ENCODE data around the gene TMX4.

The TMX4 gene

GRCh38 chr20:7939663-7940062, 79.9 kb downstream of the TMX4 start:
- TF ChIP-seq CTCF (IDR thresholded peaks at IDR 0.05; ENCODE audit: low read depth, low read length, poor library complexity, severe bottlenecking), result no peak
- no peak for TF ChIP-seq EZH2phosphoT487 (IDR thresholded peaks at IDR 0.05; ENCODE audit: borderline replicate concordance, low read length)
- no peaks in the 10 kb centered on the region for H3F3A ChIP-seq (ENCODE audit: control insufficient read depth, insufficient read depth)
- H3K79me2 ChIP-seq (ENCODE audit: control insufficient read depth, low read length), result no peaks in the 10 kb centered on the region
- peaks cover 5% of the 10 kb centered on the region; the same call in 1 of the 2 replicates for H3K27me3 ChIP-seq (ENCODE audit: control insufficient read depth, low read length)
- H4K20me1 ChIP-seq (ENCODE audit: control insufficient read depth, insufficient read depth, low read depth, low read length), result no peaks in the 10 kb centered on the region
- no peaks in the 10 kb centered on the region for H3K36me3 ChIP-seq (ENCODE audit: control insufficient read depth, low read length)
- H3K27ac ChIP-seq (ENCODE audit: low read depth, low read length), result no peak overlapping the region
- H3K4me1 ChIP-seq (ENCODE audit: control insufficient read depth, low read length), result peaks cover 18% of the 10 kb centered on the region
- H3K9me3 ChIP-seq (ENCODE audit: control insufficient read depth, insufficient read depth, low read length), result no peaks in the 10 kb centered on the region
- H3K9me2 ChIP-seq (replicated peaks; ENCODE audit: control insufficient read depth, low read length), result no peaks in the 10 kb centered on the region
- no peak overlapping the region for H3K4me2 ChIP-seq (ENCODE audit: low read length)
- H3K4me3 ChIP-seq (ENCODE audit: low read length), result no peak overlapping the region

DNA sequence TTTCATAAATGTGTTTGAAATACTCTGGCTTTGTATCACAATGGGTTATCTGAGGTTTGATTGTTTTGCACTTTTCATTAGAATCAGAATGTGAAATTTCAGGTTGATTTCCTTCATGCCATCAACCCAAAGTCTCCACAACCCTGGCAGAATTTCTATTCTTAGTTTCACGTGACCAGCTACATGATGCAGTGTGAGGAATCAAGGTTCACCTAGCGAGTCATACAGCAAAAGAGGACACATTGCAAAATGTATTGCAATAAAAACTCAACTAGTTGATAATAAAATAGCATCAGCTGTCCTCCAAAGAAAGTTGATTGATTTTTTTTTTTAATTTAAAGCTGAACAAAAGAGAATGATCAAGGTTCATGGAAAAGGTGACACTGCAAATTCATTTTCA, 81.5 kb downstream of the TMX4 start:
- peaks cover 7% of the 10 kb centered on the region; the same call in 1 of the 2 replicates for H3K27me3 ChIP-seq (ENCODE audit: control insufficient read depth, low read length)
- H3K4me3 ChIP-seq (ENCODE audit: low read length), result no peak overlapping the region
- peaks cover 18% of the 10 kb centered on the region for H3K4me1 ChIP-seq (ENCODE audit: control insufficient read depth, low read length)
- TF ChIP-seq CTCF (IDR thresholded peaks at IDR 0.05; ENCODE audit: low read depth, low read length, poor library complexity, severe bottlenecking) (no peak), EZH2phosphoT487 (IDR thresholded peaks at IDR 0.05; ENCODE audit: borderline replicate concordance, low read length) (no peak)
- no peak overlapping the region for H3K4me2 ChIP-seq (ENCODE audit: low read length)
- H3K27ac ChIP-seq (ENCODE audit: low read depth, low read length), result no peak overlapping the region
- no peaks in the 10 kb centered on the region for H4K20me1 ChIP-seq (ENCODE audit: control insufficient read depth, insufficient read depth, low read depth, low read length)
- no peaks in the 10 kb centered on the region for H3K9me3 ChIP-seq (ENCODE audit: control insufficient read depth, insufficient read depth, low read length)
- H3K79me2 ChIP-seq (ENCODE audit: control insufficient read depth, low read length), result no peaks in the 10 kb centered on the region
- no peaks in the 10 kb centered on the region for H3K36me3 ChIP-seq (ENCODE audit: control insufficient read depth, low read length)
- no peaks in the 10 kb centered on the region for H3K9me2 ChIP-seq (replicated peaks; ENCODE audit: control insufficient read depth, low read length)
- no peaks in the 10 kb centered on the region for H3F3A ChIP-seq (ENCODE audit: control insufficient read depth, insufficient read depth)

DNA sequence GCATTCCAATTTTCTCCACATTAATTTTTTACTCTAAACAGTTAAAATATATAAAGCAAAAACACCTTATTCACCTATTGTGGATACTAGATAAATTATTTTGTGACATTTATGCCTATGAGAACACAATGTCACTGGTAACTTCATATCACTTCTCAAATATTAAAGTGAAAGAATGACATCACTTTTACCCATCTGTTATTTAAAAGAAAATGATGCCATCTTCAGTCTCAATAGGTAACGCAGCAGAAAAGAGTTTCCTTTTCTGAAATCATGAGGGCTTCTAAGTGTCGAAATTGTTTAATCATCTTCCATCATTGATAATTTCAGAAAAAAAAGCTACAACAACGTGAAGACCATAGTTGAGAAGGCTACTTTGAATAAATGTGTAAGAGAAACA, 82.2 kb downstream of the TMX4 start:
- no peak for TF ChIP-seq CTCF (IDR thresholded peaks at IDR 0.05; ENCODE audit: low read depth, low read length, poor library complexity, severe bottlenecking)
- TF ChIP-seq EZH2phosphoT487 (IDR thresholded peaks at IDR 0.05; ENCODE audit: borderline replicate concordance, low read length), result no peak
- no peaks in the 10 kb centered on the region for H3K79me2 ChIP-seq (ENCODE audit: control insufficient read depth, low read length)
- no peaks in the 10 kb centered on the region for H3K36me3 ChIP-seq (ENCODE audit: control insufficient read depth, low read length)
- no peak overlapping the region for H3K4me2 ChIP-seq (ENCODE audit: low read length)
- H3K9me3 ChIP-seq (ENCODE audit: control insufficient read depth, insufficient read depth, low read length), result no peaks in the 10 kb centered on the region
- H3K4me1 ChIP-seq (ENCODE audit: control insufficient read depth, low read length), result peaks cover 18% of the 10 kb centered on the region
- no peak overlapping the region for H3K4me3 ChIP-seq (ENCODE audit: low read length)
- H3K27me3 ChIP-seq (ENCODE audit: control insufficient read depth, low read length), result peaks cover 7% of the 10 kb centered on the region; the same call in 1 of the 2 replicates
- no peaks in the 10 kb centered on the region for H3F3A ChIP-seq (ENCODE audit: control insufficient read depth, insufficient read depth)
- no peaks in the 10 kb centered on the region for H4K20me1 ChIP-seq (ENCODE audit: control insufficient read depth, insufficient read depth, low read depth, low read length)
- H3K27ac ChIP-seq (ENCODE audit: low read depth, low read length), result no peak overlapping the region
- no peaks in the 10 kb centered on the region for H3K9me2 ChIP-seq (replicated peaks; ENCODE audit: control insufficient read depth, low read length)
